HG03442 (cell line): Measurements from ENCODE around the gene FUZ.
A peak's percentile ranks its signal among the peaks of the same experiment; 100 is the strongest.

ENCODE experiments used
- ATAC-seq: cut with Tn5 transposase; IDR thresholded peaks from one replicate; pipeline ENCODE4 v1.9.1; 2021; ENCODE audit warnings: mild to moderate bottlenecking, moderate library complexity; ENCODE audit not compliant: unreplicated experiment

The FUZ gene, protein sequence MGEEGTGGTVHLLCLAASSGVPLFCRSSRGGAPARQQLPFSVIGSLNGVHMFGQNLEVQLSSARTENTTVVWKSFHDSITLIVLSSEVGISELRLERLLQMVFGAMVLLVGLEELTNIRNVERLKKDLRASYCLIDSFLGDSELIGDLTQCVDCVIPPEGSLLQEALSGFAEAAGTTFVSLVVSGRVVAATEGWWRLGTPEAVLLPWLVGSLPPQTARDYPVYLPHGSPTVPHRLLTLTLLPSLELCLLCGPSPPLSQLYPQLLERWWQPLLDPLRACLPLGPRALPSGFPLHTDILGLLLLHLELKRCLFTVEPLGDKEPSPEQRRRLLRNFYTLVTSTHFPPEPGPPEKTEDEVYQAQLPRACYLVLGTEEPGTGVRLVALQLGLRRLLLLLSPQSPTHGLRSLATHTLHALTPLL

DNA sequence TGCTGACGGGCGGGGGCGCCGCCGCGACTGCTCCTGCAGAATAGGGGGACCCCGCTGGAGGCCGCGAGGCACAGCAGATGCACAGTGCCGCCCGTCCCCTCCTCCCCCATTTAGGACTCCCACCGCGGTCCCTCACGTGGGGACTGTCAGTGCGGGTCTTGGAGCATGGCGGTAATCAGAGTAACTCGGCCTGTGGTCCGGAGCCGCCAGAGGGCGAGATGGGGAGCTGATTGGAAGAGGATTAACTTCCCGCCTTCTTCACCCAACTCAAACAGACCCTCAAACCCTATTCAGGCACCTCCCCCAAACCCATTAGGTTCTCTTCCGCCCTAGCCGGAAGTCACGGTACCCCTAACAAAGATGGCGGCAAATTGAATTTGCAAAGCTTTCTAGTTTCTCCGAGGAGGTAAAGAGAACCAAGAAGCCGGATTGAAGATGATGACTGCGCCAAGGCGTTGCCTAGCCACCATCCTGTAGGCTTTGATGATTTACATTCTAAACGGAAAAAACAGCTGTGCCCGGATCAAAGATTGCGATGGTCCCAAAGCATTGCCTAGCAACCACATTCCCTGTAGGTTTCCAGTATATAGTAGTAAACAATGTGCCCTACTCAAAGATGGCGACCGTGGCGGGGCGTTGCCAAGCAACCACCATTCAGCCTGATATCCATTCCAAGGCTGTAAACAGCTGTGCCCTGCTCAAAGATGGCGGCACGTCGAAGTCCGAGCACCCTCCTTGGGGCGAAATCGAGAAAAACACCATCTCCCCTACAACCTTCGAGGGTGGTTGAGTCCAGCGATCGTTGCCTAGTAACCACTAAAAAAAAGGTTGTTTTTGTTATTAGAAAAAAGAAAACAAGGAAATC lies at the start of gene FUZ:
TSS of gene FUZ (minus strand) at position 296 of the 865 bp plus-strand sequence. CDS start at position 110, 186 bp downstream.
- ATAC-seq, result peak; percentile 51

DNA sequence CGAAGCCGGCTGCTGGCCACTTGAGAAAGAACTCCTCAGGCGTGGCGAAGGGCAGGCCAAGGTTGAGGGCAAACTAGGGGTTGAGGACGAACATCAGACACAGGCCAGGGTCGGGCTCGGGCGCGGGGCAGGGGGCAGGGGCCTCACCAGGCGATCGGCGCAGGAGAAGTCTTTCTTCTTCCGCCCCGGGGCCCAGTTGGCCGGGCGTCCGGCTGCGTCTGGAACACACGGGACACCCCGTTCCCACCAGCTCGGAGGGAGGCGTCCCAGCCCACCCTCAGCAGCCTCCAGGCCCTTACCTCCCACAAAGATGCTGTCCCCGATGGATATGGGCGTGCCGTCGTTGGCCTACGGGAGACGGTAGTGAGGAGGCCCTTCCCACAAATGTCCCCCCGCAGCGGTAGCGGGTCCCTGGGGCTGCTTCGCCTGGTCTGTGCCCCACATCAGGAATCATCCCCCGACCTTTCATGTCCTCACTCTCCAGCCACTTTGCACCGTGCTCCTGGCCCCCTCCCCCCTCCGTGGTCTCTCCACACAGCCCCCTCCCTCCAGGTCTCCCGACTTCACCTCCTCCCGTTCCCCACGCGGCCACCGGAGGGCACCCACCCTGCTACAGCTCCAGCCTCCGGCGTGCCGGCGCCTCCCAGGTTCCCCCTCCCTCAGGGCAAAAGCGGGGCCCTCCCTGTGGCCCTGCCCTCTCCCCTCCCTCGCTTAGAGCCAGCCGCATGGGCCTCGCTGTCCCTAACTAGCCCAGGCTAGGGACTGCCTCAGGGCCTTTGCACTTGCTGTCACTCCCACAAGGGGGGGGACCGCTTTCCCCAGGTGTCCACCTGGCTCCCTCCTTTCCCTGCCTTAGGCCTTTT lies 49.5 kb upstream of the FUZ start:
- no peak for ATAC-seq

DNA sequence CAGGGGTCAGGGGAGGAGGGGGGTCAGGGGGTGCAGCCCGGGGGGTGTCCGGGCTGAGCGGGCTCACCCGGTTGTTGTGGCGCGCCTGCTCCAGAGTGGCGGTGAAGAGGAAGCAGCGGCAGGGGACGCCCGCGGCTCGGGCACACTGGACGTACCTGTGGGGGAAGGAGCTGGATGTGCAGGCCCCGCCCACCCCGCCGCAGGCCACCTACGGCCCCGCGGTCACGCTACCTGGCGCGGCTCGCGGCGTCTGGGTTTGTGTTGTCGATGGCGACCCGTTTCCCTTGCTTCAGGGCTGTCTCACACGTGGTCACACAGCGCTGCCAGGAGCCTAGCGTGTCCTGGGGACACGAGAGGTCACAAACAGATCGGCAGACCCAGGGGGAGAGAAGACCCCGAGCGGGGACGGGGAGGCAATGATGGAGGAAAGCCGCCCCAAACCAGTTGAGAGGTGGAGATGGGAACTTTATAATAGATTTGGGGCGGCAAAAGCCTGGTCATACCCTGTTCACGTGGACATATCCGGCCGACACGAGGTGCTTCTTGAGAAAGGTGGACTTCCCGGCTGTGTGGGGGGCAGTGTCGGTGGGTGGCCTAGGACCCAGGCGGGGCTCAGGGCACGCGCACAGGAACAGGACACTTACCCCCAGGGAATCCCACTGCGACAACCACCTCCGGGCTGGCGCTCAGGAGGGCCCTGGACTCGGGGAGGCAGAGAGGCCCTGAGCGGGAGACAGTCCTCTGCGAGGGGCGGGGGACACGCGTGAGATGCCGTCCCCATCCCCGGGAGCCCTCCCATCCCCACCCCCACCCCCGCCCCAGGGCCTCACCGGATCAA lies 48.7 kb upstream of the FUZ start:
- ATAC-seq, result no peak

DNA sequence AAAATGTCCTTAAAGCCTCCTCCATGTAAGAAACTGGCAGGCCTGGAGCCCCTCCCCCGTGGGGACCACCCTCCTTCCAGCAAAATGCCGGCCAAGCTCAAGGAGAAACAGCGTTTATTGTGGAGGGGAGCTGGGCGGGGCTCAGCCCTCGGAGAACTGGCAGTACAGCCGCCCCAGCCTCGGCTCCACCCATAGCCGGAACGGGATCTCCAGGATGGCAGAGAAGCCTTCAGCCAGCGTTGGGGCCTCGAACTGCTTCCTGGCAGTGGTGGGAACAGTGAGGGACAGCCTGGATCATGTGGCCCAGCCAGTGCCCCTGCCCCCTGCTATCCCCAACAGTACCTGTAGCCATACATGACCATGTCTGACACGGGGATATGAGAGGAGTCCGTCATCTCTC lies 48.0 kb upstream of the FUZ start:
- ATAC-seq, result no peak

DNA sequence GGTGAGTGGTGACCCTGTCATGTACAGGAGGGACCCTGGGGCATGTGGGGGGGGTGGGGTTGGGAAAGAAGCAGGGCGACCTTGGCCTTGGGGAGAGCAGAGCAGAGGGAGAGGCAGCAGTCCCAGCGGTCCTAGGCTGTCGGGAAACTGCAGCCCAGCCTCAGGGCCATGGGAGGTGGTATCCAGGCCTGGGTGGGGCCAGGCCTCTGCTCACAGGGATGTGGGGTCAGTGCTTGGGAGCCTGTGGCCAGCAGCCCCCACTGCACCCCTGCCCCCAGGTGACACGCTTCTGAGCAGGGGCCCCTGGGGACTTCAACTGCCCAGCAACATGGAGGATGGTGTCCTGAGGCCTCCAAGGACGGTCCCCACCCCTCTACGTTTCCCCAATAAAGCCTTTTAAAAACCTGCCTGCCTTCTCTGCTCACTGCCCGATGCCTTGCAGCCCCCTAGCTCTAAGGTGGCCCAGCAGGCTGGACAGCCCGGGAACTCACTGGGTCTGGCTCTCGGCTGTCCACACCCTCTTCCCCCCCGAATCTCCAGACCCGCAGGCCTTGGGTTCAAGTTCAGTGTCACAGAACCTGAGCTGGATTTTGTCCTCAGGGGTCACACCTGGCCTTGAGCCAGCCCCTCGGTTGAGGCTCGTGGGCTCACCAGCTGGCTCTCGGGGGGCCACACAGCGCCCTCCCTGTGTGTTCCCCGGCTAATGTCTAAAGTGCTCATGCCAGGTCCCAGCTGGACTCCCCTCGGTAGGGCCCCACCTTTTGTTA lies 47.4 kb upstream of the FUZ start:
- ATAC-seq, result no peak

DNA sequence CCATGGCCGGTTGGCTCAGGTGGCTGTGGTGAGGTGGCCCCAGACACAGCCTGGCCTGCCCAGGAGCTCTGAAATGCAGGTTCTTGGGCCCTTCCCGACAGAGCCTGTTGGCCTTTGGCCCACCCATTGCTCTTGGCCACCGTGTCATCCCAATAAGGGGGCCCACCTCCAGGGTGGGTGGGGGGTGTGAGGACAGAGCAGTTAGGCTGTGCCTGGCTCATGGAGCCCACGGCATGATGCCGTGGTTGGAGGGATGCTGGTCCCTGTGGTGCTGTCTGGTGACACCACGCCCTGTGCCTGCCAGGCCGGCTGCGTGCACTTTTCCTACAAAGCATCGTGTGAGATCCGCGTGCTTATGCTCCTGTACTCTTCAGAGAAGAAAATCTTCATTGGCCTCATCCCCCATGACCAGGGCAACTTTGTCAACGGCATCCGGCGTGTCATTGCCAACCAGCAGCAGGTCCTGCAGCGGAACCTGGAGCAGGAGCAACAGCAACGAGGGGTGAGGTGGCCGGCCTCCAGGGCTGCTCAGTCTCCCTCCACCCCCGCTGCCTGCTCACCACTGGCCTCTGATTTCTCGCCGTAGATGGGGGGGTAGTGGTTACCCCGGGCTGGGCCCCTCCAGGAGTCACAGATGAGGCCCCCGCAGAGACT lies 46.7 kb upstream of the FUZ start:
- ATAC-seq, result no peak

DNA sequence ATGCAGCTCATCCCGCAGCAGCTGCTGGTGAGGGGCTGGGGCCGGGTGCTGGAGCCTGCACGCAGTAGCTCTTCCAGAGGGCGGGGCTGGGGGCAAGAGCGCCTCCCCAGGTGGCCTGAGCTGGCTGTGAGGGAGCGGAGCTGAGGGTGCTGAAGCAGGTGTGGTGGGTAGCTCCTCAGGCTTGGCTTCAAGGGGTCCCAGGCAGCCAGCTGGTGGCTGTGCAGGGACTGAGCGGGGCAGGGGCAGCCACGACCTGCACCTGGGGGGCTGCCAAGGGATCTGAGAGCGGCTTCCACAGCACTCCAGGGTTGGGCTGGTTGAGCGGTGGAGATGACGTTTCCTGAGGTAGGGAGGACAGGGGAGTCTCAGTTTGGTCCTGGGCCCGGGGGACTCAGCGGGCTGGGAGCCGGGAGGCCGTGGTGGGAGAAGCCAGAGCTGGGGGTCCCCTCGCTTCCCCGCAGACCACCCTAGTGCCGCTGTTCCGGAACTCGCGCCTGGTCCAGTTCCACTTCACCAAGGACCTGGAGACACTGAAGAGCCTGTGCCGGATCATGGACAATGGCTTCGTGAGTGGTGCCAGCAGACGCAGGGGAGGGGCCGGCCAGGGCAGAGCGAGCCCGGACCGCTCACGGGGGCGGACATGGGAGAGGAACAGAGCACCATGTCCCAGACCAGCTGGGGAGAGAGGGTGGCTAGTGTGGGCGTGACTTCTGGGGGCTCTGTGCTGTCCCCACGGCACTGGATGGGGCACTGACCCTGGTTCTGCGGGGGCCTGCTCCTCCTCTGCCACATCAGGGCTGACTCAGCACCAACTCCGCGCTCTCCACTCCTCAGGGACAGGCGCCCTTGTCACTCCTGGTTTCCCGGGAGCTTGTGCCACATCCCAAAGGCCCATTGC lies 45.2 kb upstream of the FUZ start:
- no peak for ATAC-seq

DNA sequence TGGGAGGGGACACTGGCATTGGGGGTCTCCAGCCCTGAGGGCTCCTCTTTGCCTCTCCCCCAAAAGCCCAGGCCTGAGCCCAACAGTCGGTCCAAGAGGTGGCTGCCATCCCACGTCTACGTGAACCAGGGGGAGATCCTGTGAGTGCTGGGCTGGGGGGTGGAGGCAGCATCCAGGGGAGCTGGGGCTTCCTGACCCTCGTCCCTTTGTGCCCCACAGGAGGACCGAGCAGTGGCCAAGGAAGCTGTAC lies 44.7 kb upstream of the FUZ start:
- ATAC-seq, result no peak

DNA sequence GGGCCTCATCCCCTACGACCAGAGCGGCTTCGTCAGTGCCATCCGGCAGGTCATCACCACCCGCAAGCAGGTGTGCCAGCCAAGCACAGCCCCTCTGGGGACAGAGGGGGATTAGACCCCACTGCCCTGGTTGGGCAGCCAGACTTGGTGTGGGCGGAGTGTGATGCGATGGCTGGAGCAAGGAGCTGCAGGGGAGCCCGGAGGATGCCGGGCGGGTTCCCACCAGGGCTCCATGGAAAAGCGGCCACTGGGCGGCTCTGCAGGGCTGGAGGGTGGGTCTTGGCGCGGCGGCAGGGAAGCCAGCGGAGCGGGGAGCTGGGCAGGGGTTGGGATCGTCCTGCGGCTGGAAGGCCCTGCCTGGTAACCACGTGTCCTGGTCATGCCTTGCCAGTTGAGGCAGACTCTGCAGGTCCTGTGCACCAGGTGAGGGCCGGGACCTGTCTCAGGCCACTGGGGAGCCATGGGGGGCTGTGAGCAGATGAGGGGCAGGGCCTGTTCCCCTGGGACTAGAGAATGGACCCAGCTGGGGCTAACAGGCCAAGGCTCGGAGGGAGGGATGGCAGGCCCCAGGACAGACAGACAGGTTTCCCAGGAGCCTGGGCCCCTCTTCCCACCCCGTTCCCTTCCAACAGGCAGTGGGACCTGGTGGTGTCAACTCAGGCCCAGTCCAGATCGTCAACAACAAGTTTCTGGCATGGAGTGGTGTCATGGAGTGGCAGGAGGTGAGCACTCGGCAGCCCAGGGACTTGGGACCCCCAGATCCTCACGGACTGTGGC lies 44.2 kb upstream of the FUZ start:
- ATAC-seq, result no peak

DNA sequence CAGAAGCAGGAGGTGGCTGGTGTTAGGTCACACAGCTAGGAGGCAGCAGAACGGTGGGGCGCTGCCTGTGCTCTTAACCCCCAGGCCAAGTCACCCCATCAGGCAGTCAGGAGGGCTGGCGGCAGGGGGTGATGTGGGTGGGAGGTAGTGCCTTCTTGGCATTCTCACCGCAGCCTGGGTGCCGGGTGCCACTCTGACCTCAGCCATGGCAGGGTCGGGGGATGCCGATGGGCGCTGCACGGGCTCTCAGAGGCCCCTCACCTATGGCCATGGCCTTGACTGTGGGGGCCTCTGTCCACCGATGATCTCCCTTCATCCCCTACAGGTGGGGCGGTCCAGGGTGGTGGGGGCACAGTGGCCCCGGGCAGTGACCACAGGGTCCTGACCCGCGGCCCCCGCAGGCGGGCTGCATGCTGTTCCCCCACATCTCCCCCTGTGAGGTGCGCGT lies 43.5 kb upstream of the FUZ start:
- ATAC-seq, result no peak

DNA sequence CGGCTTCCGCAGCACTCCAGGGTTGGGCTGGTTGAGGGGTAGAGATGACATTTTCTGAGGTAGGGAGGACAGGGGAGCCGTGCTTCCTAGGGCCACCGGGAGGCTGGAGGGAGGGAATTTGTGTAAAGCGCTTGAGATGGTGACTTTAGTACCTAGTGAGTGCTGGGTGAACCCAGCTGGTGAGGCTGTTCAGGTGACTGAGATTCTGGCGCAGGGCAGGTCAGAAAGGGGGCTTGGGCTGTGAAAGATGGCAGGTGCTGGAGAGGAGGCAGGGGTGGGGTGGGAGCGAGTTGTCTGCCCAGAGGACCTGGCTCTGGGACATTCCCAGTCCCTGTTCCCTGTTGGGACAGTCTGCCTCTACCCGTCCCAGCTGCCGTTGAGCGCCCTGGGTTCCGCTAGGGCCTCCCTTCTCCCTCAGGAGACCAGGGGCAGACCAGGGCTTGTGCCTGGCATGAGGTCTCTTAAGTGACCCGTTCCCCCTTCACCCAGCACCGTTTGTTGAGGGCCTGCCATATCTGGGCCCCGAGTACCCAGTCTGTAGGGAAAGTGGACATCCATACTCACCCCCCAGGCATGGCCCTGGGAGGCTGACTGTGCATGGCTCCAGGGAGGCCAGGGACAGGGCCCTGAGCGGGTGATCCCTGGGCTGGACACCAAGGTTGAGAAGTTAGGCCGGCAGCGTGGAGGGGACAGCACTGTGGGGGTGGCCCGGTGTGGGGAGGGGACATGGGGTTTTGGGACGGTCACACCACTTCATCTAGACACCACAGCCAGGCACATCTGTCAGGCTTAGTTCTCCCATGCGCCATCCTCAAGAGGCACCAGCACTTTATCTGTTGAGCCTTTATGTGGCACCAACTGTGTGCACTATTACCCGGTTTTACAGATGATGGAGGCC lies 42.8 kb upstream of the FUZ start:
- no peak for ATAC-seq

DNA sequence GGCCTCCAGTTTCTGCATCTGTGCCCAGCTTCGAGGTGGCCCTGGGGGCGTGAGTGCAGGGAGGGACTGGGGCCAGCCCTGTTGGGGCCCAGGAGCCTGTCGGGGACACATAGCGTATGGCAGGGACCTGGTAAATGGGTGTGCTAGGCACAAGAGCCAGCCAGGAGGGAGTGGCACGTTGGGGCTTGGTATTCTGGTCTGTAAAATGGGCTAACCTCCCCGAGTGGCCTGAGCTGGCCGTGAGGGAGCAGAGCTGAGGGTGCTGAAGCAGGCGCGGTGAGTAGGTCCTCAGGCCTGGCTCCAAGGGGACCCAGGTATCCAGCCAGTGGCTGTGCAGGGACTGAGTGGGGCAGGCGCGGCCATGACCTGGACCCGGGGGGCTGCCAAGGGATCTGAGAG lies 42.2 kb upstream of the FUZ start:
- no peak for ATAC-seq

DNA sequence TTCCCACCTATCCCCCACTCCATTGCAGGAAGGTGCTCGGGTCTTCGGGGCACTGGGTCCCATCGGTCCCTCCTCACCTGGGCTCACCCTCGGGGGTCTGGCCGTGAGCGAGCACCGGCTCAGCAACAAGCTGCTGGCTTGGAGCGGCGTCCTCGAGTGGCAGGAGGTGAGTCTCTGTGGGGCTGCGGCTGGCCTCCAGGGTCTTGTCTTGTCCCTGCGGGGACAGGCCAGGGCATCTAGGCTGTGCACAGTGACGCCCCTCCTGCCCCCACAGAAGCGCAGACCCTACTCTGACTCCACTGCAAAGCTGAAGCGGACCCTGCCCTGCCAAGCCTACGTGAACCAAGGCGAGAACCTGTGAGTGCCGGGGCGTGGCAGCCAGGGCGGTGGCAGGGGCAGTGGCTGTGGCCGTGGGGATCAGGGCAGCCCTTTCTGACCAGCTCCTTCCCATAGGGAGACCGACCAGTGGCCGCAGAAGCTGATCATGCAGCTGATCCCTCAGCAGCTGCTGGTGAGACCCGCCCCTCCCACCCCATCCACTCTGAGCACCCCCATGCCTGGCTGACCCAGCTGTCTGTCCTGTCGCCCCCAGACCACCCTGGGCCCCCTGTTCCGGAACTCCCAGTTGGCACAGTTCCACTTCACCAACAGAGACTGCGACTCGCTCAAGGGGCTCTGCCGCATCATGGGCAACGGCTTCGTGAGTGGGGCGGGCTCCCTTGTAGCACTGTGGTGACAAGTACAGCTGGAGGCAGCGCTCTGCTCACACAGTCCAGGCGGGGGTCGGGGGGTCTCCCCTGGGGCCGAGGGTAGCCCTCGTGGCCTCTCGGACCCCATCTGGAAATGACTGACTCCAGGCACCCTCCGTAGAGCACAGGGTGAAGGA lies 41.5 kb upstream of the FUZ start:
- ATAC-seq, result no peak

DNA sequence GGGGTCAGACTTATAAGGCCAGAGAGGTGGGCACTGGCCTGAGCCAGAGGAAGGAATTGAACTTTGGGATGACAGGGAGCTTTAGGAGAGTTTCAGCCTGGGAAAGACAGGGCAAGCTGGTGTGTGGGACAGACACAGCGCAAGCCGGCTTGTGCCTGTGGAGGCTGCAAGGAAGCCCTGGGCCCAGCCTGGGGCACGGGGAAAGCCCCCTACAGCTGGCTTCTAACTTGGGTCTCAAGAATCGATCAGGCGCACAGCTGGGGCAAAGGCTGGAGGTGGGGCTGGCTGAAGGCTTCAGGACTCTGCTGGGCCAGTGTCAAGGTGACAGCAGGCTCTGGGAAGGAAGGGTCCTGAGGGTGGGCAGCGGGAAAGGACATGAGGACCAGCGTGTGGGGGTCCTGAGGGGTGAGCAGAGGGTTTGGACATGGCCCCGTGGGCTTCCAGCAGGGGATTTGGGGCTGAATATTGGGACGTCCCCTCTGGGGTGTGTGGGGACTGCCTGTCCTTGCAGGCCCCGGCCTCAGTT lies 40.8 kb upstream of the FUZ start:
- no peak for ATAC-seq

DNA sequence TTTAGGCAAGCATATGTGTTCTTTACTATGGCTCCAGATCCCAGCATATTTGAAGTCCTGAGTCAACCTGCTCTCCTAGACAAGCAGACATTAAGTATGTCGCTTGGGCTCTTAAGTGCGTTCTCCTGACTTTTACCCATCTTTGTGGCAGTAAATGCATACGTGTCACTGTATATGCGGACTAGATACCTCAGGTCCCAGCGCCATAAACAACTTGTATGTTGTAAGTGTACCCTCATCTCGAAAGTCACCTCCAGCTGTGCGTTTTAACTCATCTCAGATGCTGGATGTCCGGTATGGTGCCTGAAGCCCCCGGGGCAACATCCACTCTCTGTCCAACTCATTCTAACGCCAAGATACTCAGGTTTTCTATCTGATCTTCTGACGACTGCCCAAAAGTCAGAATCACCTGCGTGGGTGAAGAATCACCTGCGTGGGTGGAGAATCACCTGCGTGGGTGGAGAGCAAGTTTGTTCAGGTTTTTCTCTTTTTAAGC lies 39.6 kb upstream of the FUZ start:
- ATAC-seq, result no peak
